IPS DF 6.9 (cell line): ENCODE results near the gene TNPO3.
A peak's percentile ranks its signal among the peaks of the same experiment; 100 is the strongest.
"Not testable (repeated sequence)": the region's sequence is repeated elsewhere in the genome, so short reads cannot be mapped to it uniquely, and the experiment has no call there.

Source experiments
- DNase-seq: peaks from one replicate; pipeline ENCODE4 v3.0.0-alpha.2; 2013; ENCODE audit warnings: low read depth, low spot score
- H3K27ac ChIP-seq: one replicate; pipeline ENCODE4 v1.5.1; 2013; ENCODE audit warnings: low read length, control low read depth
- H3K27me3 ChIP-seq: 2 replicates; pipeline ENCODE4 v1.6.1; 2013; ENCODE audit warnings: mild to moderate bottlenecking, low read length; ENCODE audit not compliant: control insufficient read depth, insufficient read depth
- H3K36me3 ChIP-seq: 2 replicates; pipeline ENCODE4 v1.6.1; 2013; ENCODE audit warnings: low read length; ENCODE audit not compliant: control insufficient read depth, insufficient read depth
- H3K4me1 ChIP-seq: 2 replicates; pipeline ENCODE4 v1.6.1; 2013; ENCODE audit warnings: low read length; ENCODE audit not compliant: control insufficient read depth, insufficient read depth
- H3K4me3 ChIP-seq: 2 replicates; pipeline ENCODE4 v1.5.1; 2013; ENCODE audit warnings: mild to moderate bottlenecking, low read length
- H3K9me3 ChIP-seq: 2 replicates; pipeline ENCODE4 v1.6.1; 2013; ENCODE audit warnings: low read length, inconsistent platforms; ENCODE audit not compliant: control insufficient read depth, insufficient read depth
- WGBS: extraction: QIAGEN DNeasy Blood & Tissue Kit; methylation state at CpG from one replicate; pipeline ENCODE4 v1.1.7; 2013; ENCODE audit warnings: mixed read lengths, missing lambda C conversion rate; ENCODE audit not compliant: insufficient read length, insufficient coverage; 5-methylcytosine and 5-hydroxymethylcytosine counted together

TNPO3 gene

GRCh38 chr7:128913870-128914565 lies 140.9 kb downstream of the TNPO3 start:
- no CpG with 5 or more reads among the region's 10 CpGs for WGBS
- Histone ChIP-seq H3K27ac (no peak overlapping the region), H3K27me3 (peaks cover 21% of the 10 kb centered on the region; the same call in 1 of the 2 replicates), H3K36me3 (no peaks in the 10 kb centered on the region), H3K4me3 (no peak overlapping the region), H3K4me1 (peaks cover 11% of the 10 kb centered on the region; the same call in 1 of the 2 replicates), H3K9me3 (no peaks in the 10 kb centered on the region)
- DNase-seq, result no peak

DNA sequence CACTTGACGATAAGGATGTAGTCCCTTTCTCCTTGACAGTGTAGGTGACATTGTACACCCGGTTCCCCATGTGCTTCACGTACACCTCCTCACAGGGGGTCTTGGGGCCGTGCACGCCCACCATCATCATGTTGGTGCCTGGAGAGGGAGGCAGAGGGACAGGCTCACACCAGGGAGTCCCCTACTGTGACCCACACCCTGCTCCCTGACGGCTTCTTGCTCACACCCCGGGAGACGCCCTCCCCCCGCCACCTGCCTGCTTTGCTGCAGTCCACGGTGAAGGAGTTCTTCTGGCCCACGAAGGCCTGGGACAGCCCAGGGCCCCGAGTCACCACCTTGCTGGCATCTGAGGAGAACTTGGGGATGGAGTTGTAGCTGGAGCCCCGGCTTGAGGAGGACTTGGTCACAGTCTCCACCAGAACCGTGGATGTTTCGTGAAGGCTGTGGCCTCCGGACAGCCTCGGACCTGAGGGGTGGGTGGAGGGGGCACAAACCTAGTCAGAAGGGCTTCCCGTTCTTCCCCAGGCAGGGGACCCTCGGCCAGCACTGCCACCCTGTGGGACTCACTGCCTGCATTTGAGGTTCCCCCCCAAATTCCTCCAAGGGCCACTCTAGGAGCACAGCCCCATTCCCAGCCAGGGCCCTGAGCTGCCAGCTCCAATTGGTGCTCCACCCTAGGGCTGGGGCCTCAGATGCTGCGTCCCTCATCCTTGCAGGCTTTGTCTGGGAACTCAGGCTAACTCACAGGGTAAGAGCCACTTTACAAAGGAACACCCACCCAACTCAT lies 142.0 kb downstream of the TNPO3 start:
- not testable (repeated sequence) for H3K9me3 ChIP-seq, H3K27ac ChIP-seq, H3K36me3 ChIP-seq, H3K4me3 ChIP-seq, DNase-seq
- Histone ChIP-seq H3K4me1 (peaks cover 11% of the 10 kb centered on the region; the same call in 1 of the 2 replicates), H3K27me3 (peaks cover 21% of the 10 kb centered on the region; the same call in 1 of the 2 replicates)
- no CpG with 5 or more reads among the region's 20 CpGs for WGBS

DNA sequence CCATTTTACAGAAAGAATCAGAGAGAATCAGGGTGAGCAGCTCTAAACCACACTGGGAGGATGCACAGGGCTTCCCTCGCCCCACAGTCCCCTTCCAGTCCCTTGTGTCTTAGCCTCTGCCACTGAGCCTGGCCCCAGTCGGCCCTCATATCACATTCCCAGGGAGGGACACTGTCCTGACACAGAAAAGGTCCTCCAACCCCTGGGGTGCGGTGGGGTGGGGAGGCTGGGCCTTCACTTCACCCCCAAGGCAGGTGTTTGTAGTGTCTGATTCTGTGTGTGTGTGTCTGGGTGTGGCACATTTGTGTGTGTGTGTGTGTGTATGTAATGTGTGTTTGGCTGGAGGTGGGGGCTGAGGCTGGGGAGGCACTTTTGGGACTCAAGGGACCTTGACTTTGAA lies 142.6 kb downstream of the TNPO3 start:
- DNase-seq, result no peak
- WGBS, result no CpG with 5 or more reads among the region's 3 CpGs
- H3K27me3 ChIP-seq, result peaks cover 21% of the 10 kb centered on the region; the same call in 1 of the 2 replicates
- H3K4me1 ChIP-seq, result peaks cover 11% of the 10 kb centered on the region; the same call in 1 of the 2 replicates
- H3K27ac ChIP-seq, result no peak overlapping the region
- no peaks in the 10 kb centered on the region for H3K9me3 ChIP-seq
- no peak overlapping the region for H3K4me3 ChIP-seq
- no peaks in the 10 kb centered on the region for H3K36me3 ChIP-seq

GRCh38 chr7:128911423-128912031 lies 143.4 kb downstream of the TNPO3 start:
- no peak for DNase-seq
- H3K4me1 ChIP-seq, result peaks cover 11% of the 10 kb centered on the region; the same call in 1 of the 2 replicates
- no CpG with 5 or more reads among the region's 8 CpGs for WGBS
- peaks cover 14% of the 10 kb centered on the region; the same call in 1 of the 2 replicates for H3K27me3 ChIP-seq
- H3K27ac ChIP-seq, result no peak overlapping the region
- H3K4me3 ChIP-seq, result no peak overlapping the region
- no peaks in the 10 kb centered on the region for H3K9me3 ChIP-seq
- no peaks in the 10 kb centered on the region for H3K36me3 ChIP-seq

GRCh38 chr7:128910569-128910945 lies 144.4 kb downstream of the TNPO3 start, which contains the start of gene KCP:
TSS of gene KCP (minus strand) at chr7:128910709. CDS start at chr7:128910676, 33 bp downstream.
- Histone ChIP-seq H3K27me3 (peaks cover 8% of the 10 kb centered on the region; the same call in 1 of the 2 replicates), H3K9me3 (no peaks in the 10 kb centered on the region), H3K4me1 (peaks cover 11% of the 10 kb centered on the region; the same call in 1 of the 2 replicates), H3K4me3 (peak within 1 kb of the TSS; percentile 54), H3K36me3 (no peaks in the 10 kb centered on the region), H3K27ac (no peak within 1 kb of the TSS)
- DNase-seq, result no peak
- no CpG with 5 or more reads among the region's 34 CpGs for WGBS

DNA sequence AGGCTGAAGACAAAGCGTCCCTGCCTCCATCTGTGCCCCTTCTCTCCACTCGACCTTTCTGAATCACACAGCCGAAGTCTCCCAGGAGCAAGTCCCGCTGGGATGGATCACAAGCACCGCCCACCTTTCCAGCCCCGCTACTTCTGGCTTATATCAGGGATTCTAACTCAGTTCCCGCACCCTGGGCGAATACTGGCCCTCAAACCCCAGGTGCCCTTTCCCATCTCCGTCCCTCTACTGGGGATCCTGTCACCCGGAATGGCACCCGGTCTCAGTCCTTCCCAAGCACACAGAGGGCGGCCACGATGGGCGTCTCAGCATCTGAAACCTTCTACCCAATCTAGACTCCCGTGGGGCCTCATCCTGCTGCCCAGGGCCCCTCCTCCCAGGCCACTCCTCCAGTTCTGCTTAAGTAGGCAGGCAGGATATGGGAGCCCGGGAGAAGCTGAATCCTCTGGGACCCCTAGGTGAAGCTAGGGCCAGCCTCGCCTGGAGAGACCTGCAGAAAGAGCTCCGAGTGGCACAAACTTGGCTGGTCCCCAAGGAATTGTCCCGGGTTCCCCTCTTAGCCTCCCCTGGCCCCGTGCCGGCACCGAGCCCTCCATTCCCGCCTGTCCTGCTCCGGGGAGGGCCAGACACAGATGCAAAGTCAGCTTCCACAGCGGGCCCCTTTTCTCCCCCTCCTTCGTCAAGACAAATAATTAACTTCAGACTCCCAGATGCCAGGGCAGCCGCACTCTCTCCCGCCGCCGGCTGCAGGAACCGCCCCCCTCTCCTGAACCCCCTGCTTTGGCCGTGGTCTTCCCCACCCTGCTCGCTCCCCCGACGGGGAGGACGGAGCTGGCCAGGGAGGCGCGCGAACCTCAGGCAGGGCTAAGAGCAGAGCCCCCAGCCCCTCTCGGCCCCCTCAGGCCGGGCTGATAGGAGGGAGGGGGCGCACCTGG lies 145.0 kb downstream of the TNPO3 start:
- Histone ChIP-seq H3K27ac (no peak overlapping the region), H3K27me3 (peaks cover 4% of the 10 kb centered on the region; the same call in 1 of the 2 replicates), H3K9me3 (no peaks in the 10 kb centered on the region), H3K4me1 (peaks cover 11% of the 10 kb centered on the region; the same call in 1 of the 2 replicates), H3K4me3 (peak overlapping the region; percentile 54), H3K36me3 (no peaks in the 10 kb centered on the region)
- WGBS, result no CpG with 5 or more reads among the region's 42 CpGs
- DNase-seq, result no peak

DNA sequence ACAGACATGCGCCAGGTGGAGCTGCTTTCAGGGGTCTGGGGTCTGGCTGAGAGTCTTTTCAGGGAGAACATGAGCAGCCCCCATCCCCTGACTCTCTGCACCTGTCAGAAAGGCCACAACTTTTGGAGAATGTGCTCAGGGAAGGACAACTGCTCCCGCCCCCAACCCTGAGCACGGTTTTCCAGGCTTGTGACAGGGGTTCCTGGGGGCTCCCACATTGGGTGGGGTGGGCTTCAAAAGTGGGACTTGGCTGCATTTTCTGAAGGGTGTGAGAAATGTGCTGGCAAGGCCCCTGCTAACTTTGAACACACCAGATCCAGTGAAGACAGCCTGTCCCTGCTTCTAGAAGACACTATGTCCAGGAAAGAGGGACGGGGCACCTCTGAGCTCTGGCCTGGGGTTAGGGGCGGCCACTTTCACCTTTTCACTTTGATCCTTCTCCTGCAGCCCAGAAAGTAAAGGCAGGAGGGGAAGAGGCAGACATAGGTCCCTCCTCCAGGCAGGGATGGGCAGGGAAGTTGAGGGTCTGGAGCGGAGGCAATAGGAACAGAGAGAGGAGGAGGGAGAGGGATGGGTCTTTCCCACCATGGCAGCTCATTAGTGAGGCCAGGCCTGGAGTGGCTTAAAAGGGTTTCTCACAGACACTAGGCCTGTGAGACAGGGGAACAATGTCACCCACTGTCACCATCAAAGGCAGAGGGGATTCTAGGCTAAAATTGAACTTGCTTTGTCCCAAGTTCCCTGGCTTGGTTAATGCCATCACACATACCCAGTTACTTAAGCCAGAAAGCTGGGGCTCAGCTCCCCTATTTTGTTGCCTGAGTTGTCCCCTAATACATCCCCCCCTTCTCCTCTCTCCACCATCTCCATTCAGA lies 145.9 kb downstream of the TNPO3 start:
- Histone ChIP-seq H3K4me3 (no peak overlapping the region; the same call in 1 of the 2 replicates), H3K27me3 (no peaks in the 10 kb centered on the region; the same call in 1 of the 2 replicates)
- no CpG with 5 or more reads among the region's 6 CpGs for WGBS

GRCh38 chr7:128906766-128907559 lies 147.9 kb downstream of the TNPO3 start:
- Histone ChIP-seq H3K4me1 (peaks cover 8% of the 10 kb centered on the region; the same call in 1 of the 2 replicates), H3K27ac (no peak overlapping the region), H3K27me3 (no peaks in the 10 kb centered on the region), H3K4me3 (no peak overlapping the region), H3K9me3 (no peaks in the 10 kb centered on the region), H3K36me3 (no peaks in the 10 kb centered on the region)
- WGBS, result no CpG with 5 or more reads among the region's 19 CpGs
- no peak for DNase-seq

More for the DNA sequence above, 145.9 kb downstream of the TNPO3 start:
- no peaks in the 10 kb centered on the region for H3K36me3 ChIP-seq
- DNase-seq, result no peak
- H3K4me1 ChIP-seq, result peaks cover 8% of the 10 kb centered on the region; the same call in 1 of the 2 replicates
- H3K27ac ChIP-seq, result no peak overlapping the region
- H3K9me3 ChIP-seq, result no peaks in the 10 kb centered on the region
